HG03460 (cell line): Measurements from ENCODE around the gene NCR2.

Experiments used
- ATAC-seq: cut with Tn5 transposase; IDR thresholded peaks from one replicate; pipeline ENCODE4 v1.9.1; 2021; ENCODE audit not compliant: unreplicated experiment

NCR2 gene

DNA sequence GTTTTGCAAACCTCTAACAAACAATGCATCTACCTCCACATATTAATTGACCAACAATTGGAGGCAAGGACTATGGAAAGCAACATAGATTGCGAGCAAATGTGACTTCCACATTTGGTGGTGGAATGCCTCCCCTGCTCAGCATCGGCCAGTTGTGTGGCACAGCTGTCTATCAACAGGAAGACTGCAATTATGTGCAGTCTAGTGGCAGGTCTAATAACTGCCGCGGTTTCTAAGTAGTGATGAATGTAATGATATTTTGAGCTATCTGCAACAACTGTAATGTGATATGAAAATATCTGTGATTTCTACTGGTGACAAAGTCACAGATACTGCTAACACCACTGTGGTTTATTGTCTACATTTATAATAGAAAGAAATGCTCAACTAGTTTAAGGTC, 56.8 kb downstream of the NCR2 start:
- no peak for ATAC-seq

DNA sequence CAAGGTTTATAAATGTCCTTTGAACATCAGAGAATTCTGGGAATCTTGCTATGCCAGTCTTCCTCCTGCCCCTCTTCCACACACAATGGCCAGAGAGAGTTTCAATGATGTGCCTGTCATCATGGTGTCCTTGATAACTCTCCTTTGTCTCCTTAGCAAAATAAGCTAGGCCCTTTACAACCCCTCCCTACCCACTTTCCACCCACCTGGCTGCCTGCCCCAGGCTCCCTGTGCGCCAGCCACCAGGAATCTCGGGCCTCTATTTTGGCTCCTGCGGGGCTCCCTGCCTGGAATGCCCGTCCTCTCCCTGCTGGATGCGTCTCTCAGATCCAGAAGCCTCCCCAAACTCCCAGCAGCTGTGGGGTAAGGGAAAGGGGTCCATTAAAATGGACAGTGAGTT, 60.9 kb downstream of the NCR2 start:
- no peak for ATAC-seq

DNA sequence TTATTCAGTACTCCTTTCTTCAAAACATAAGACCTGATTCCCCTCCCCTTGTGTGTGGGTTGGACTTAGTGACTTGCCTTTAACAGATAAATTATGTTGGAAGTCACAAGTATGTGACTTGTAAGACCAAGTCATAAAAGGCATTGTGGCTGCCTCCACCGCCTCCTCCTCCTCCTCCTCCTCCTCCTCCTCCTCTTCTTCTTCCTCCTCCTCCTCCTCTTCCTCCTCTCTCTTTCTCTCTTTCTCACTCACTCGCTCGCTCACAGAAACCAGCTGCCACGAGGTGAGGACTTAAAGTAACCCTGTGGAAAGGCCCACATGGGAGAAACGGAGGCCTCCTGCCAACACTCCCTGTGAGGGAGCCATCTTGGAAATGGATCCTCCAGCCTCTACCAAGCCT, 64.0 kb downstream of the NCR2 start:
- no peak for ATAC-seq
